ENCODE measurements around the gene PDGFD. TPM values are rescaled to one million over a fixed set of nuclear protein-coding genes. Genes with fewer than 3 reads are reported as not detected.

Gene PDGFD
- total RNA-seq, 1 donor from 2014 or later: 21.9 TPM

GRCh38 chr11:103897160-103897936 is 266.6 kb downstream of the PDGFD start:
- intact Hi-C loops (cut with DNase I): no loop called here

GRCh38 chr11:103895106-103895505 is 268.8 kb downstream of the PDGFD start:
- Histone ChIP-seq H3K36me3 (no peaks in the 10 kb centered on the region), H3K27me3 (no peaks in the 10 kb centered on the region), H3K9me3 (no peaks in the 10 kb centered on the region), H3K4me3 (no peak overlapping the region), H3K4me1 (peaks cover 6% of the 10 kb centered on the region), H3K27ac (no peak overlapping the region)
- intact Hi-C loops (cut with DNase I): no loop called here
- no peak for DNase-seq (ENCODE audit: extremely low spot score in 2 of 2)
- no peak for TF ChIP-seq CTCF (IDR thresholded peaks at IDR 0.05)
- no peak for TF ChIP-seq POLR2AphosphoS5 (IDR thresholded peaks at IDR 0.05; ENCODE audit: insufficient read depth in 1 of 2, low read depth in 1 of 2)
- no peak for TF ChIP-seq POLR2A (IDR thresholded peaks at IDR 0.05)

More at GRCh38 chr11:103897160-103897936, 266.6 kb downstream of the PDGFD start:
- no peaks in the 10 kb centered on the region for H3K27me3 ChIP-seq
- no peak overlapping the region for H3K4me3 ChIP-seq
- H3K4me1 ChIP-seq: peaks cover 6% of the 10 kb centered on the region
- no peaks in the 10 kb centered on the region for H3K9me3 ChIP-seq
- peak overlapping the region; percentile 4 for H3K27ac ChIP-seq
- H3K36me3 ChIP-seq: no peaks in the 10 kb centered on the region
- DNase-seq (ENCODE audit: extremely low spot score in 2 of 2): no peak
- TF ChIP-seq POLR2A (IDR thresholded peaks at IDR 0.05) (no peak), POLR2AphosphoS5 (IDR thresholded peaks at IDR 0.05; ENCODE audit: insufficient read depth in 1 of 2, low read depth in 1 of 2) (no peak)

GRCh38 chr11:103894673-103895072 is 269.3 kb downstream of the PDGFD start:
- Histone ChIP-seq H3K4me3 (no peak overlapping the region), H3K36me3 (no peaks in the 10 kb centered on the region), H3K9me3 (no peaks in the 10 kb centered on the region), H3K4me1 (peaks cover 6% of the 10 kb centered on the region), H3K27ac (no peak overlapping the region), H3K27me3 (no peaks in the 10 kb centered on the region)
- intact Hi-C loops (cut with DNase I): no loop called here
- no peak for DNase-seq (ENCODE audit: extremely low spot score in 2 of 2)
- no peak for TF ChIP-seq CTCF (IDR thresholded peaks at IDR 0.05)
- no peak for TF ChIP-seq POLR2A (IDR thresholded peaks at IDR 0.05)
- no peak for TF ChIP-seq POLR2AphosphoS5 (IDR thresholded peaks at IDR 0.05; ENCODE audit: insufficient read depth in 1 of 2, low read depth in 1 of 2)

GRCh38 chr11:103894034-103894433 is 269.9 kb downstream of the PDGFD start:
- no peaks in the 10 kb centered on the region for H3K27me3 ChIP-seq
- H3K36me3 ChIP-seq: no peaks in the 10 kb centered on the region
- TF ChIP-seq CTCF (IDR thresholded peaks at IDR 0.05) (no peak), POLR2A (IDR thresholded peaks at IDR 0.05) (no peak), POLR2AphosphoS5 (IDR thresholded peaks at IDR 0.05; ENCODE audit: insufficient read depth in 1 of 2, low read depth in 1 of 2) (no peak)
- no peak overlapping the region for H3K4me3 ChIP-seq
- peaks cover 6% of the 10 kb centered on the region for H3K4me1 ChIP-seq
- H3K9me3 ChIP-seq: no peaks in the 10 kb centered on the region
- no peak for DNase-seq (ENCODE audit: extremely low spot score in 2 of 2)
- H3K27ac ChIP-seq: no peak overlapping the region
- intact Hi-C loops (cut with DNase I): no loop called here

- Histone ChIP-seq H3K4me1 (peaks cover 6% of the 10 kb centered on the region), H3K9me3 (no peaks in the 10 kb centered on the region), H3K27me3 (no peaks in the 10 kb centered on the region), H3K4me3 (no peak overlapping the region), H3K36me3 (no peaks in the 10 kb centered on the region), H3K27ac (no peak overlapping the region)
- TF ChIP-seq POLR2AphosphoS5 (IDR thresholded peaks at IDR 0.05; ENCODE audit: insufficient read depth in 1 of 2, low read depth in 1 of 2): no peak
- DNase-seq (ENCODE audit: extremely low spot score in 2 of 2): no peak
- intact Hi-C loops (cut with DNase I): no loop called here
Observed at GRCh38 chr11:103893371-103893770, 270.6 kb downstream of the PDGFD start.

GRCh38 chr11:103892603-103893002 is 271.3 kb downstream of the PDGFD start:
- intact Hi-C loops (cut with DNase I): no loop called here

More at GRCh38 chr11:103892603-103893002, 271.3 kb downstream of the PDGFD start:
- no peaks in the 10 kb centered on the region for H3K4me1 ChIP-seq
- H3K4me3 ChIP-seq: no peak overlapping the region
- TF ChIP-seq POLR2AphosphoS5 (IDR thresholded peaks at IDR 0.05; ENCODE audit: insufficient read depth in 1 of 2, low read depth in 1 of 2) (no peak), CTCF (IDR thresholded peaks at IDR 0.05) (no peak), POLR2A (IDR thresholded peaks at IDR 0.05) (no peak)
- H3K36me3 ChIP-seq: no peaks in the 10 kb centered on the region
- no peaks in the 10 kb centered on the region for H3K27me3 ChIP-seq
- no peaks in the 10 kb centered on the region for H3K9me3 ChIP-seq
- no peak overlapping the region for H3K27ac ChIP-seq
- DNase-seq (ENCODE audit: extremely low spot score in 2 of 2): no peak
